Vagina (tissue), 2 donors: ENCODE measurements around the gene GAS2L1. TPM values are rescaled to one million over a fixed set of nuclear protein-coding genes. Genes with fewer than 3 reads are reported as not detected.

Experiments
- DNase-seq, 2 donors: peaks; one replicate each; pipeline ENCODE4 v3.0.0-alpha.2; 2017; ENCODE audit errors: extremely low spot score in 2 of 2
- H3K27ac ChIP-seq: fragments of 200-600 bp; sonication (generic); one replicate; pipeline ENCODE4 v1.5.1; 2019
- H3K27me3 ChIP-seq: fragments of 200-600 bp; sonication (generic); one replicate; pipeline ENCODE4 v1.5.1; 2019
- H3K36me3 ChIP-seq, 2 donors: fragments of 200-600 bp; sonication (generic); one replicate each; pipeline ENCODE4 v1.5.1; 2017 to 2019
- H3K4me1 ChIP-seq: fragments of 200-600 bp; sonication (generic); one replicate; pipeline ENCODE4 v1.5.1; 2019
- H3K4me3 ChIP-seq, 2 donors: fragments of 200-600 bp; sonication (generic); 1 replicate in 1 of 2; 2 replicates in 1 of 2; pipeline ENCODE4 v1.5.1; 2016 to 2019
- H3K9me3 ChIP-seq: fragments of 200-600 bp; sonication (generic); one replicate; pipeline ENCODE4 v1.5.1; 2019
- POLR2A ChIP-seq, 2 donors: fragments of 450-650 bp; IDR thresholded peaks; one replicate each; pipeline ENCODE4 v1.6.1; 2017; ENCODE audit warnings: antibody characterized with exemption in 2 of 2, mild to moderate bottlenecking in 2 of 2, moderate library complexity in 2 of 2
- POLR2AphosphoS5 ChIP-seq, 2 donors: sonication (generic); formaldehyde crosslinking; IDR thresholded peaks; one replicate each; pipeline ENCODE4 v1.9.0; 2017; ENCODE audit warnings: antibody characterized with exemption in 2 of 2, mild to moderate bottlenecking in 2 of 2, low read depth in 1 of 2; ENCODE audit not compliant: insufficient read depth in 1 of 2
- intact Hi-C: fragments of 100-400 bp; cut with DNase I; formaldehyde crosslinking; loops from one replicate; pipeline ENCODE4 v1.15.1; 2023
- total RNA-seq: library from RNA; depleted of rRNA; stranded (reverse); fragments of >200 nt; gene quantifications from one replicate; pipeline ENCODE4 v1.2.3, GENCODE V29; 2016
- TF ChIP-seq, protein P1 (sequence below), 3 experiments: fragments of 450-650 bp in 2 of 3; fragments of 200-600 bp in 1 of 3; sonication (generic) in 1 of 3; IDR thresholded peaks; one replicate each; pipeline ENCODE4 v1.5.1; 2017 to 2019; ENCODE audit warnings: antibody characterized with exemption in 3 of 3, mild to moderate bottlenecking in 2 of 3, moderate library complexity in 2 of 3

Gene GAS2L1
- total RNA-seq, 1 donor from 2014 or later = 17.4 TPM

DNA sequence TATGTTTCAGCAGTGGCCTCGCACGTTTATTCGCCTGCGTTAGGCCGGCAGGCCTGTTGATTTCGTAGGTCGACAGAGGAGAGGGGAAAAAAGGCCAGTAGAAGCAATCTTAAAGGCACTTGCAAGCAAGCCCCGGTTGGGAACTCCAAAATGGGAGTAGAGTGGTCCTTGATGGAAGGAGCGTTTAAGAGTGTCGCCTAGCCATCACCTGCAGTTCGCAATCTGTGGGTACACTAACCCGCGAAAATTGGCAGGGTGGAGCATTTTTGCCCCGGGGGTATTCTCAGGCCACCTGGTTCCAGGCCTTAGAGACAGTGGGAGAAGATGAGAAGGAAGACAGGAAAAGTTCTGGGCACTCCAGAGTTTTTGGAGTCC lies 37.2 kb upstream of the GAS2L1 start:
- Histone ChIP-seq H3K4me3 (peak overlapping the region; percentile 86 to 95), H3K27ac (peak overlapping the region; percentile 99), H3K9me3 (no peaks in the 10 kb centered on the region), H3K4me1 (peaks cover 74% of the 10 kb centered on the region), H3K36me3 (peaks cover 0 to 27% of the 10 kb centered on the region in 2 donors), H3K27me3 (no peaks in the 10 kb centered on the region)
- no peak for DNase-seq
- intact Hi-C loops = no loop called here
- TF ChIP-seq, protein P1, sequence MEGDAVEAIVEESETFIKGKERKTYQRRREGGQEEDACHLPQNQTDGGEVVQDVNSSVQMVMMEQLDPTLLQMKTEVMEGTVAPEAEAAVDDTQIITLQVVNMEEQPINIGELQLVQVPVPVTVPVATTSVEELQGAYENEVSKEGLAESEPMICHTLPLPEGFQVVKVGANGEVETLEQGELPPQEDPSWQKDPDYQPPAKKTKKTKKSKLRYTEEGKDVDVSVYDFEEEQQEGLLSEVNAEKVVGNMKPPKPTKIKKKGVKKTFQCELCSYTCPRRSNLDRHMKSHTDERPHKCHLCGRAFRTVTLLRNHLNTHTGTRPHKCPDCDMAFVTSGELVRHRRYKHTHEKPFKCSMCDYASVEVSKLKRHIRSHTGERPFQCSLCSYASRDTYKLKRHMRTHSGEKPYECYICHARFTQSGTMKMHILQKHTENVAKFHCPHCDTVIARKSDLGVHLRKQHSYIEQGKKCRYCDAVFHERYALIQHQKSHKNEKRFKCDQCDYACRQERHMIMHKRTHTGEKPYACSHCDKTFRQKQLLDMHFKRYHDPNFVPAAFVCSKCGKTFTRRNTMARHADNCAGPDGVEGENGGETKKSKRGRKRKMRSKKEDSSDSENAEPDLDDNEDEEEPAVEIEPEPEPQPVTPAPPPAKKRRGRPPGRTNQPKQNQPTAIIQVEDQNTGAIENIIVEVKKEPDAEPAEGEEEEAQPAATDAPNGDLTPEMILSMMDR (IDR thresholded peaks at IDR 0.05) = no peak
- TF ChIP-seq POLR2A (IDR thresholded peaks at IDR 0.05) (no peak), POLR2AphosphoS5 (IDR thresholded peaks at IDR 0.05; ENCODE audit: insufficient read depth in 1 of 2, low read depth in 1 of 2) (no peak)

- H3K27me3 ChIP-seq = no peaks in the 10 kb centered on the region
- peak overlapping the region; percentile 86 to 95 for H3K4me3 ChIP-seq
- no peaks in the 10 kb centered on the region for H3K9me3 ChIP-seq
- H3K27ac ChIP-seq = peak overlapping the region; percentile 99
- intact Hi-C loops = no loop called here
- H3K36me3 ChIP-seq = peaks cover 0 to 27% of the 10 kb centered on the region in 2 donors
- TF ChIP-seq, protein P1 (IDR thresholded peaks at IDR 0.05) = no peak
- no peak for TF ChIP-seq POLR2AphosphoS5 (IDR thresholded peaks at IDR 0.05; ENCODE audit: insufficient read depth in 1 of 2, low read depth in 1 of 2)
- no peak for TF ChIP-seq POLR2A (IDR thresholded peaks at IDR 0.05)
- DNase-seq = no peak
- H3K4me1 ChIP-seq = peaks cover 81% of the 10 kb centered on the region
Measured at GRCh38 chr22:29269731-29270474, 36.5 kb upstream of the GAS2L1 start.

DNA sequence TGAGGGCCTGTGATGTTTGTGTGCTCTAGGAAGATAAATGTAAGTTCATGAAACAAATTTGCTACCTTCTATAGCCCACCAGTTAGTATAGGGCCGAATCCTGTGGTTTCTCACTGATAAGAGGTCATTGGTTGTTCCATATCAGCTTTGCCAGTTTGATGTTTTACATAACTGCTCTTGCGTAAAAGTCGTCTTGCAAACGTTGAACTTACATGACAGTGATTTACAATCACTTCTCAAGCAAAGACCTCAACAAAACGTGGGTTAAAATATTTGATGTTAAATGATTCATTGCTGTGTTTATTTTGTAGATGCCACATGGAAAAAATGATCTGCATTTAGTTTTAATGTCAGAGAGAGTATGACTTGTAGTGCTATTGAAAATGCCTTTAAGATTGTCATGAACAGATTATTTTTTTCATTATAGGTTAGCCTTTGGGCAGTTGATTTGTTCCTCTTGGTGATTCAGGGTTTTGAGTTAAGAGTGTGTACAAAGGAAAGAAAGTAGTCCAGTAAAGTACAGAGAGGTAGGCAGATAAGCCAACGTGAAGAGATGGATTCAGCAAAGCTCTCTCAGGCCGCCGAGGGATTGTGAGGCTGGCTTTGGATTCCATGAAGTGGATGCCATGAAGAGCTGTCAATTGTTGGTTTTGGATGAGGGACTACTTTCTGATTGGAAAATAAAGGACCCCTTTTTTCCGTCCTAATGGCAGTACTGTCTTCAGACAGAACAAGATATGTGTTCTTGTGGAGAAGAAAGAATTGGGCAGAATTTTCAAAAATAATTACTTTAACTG lies 35.8 kb upstream of the GAS2L1 start:
- Histone ChIP-seq H3K9me3 (no peaks in the 10 kb centered on the region), H3K27ac (peak overlapping the region; percentile 99), H3K27me3 (no peaks in the 10 kb centered on the region), H3K36me3 (peaks cover 0 to 24% of the 10 kb centered on the region in 2 donors), H3K4me3 (peak overlapping the region; percentile 86 to 95), H3K4me1 (peaks cover 86% of the 10 kb centered on the region)
- no peak for DNase-seq
- no peak for TF ChIP-seq POLR2AphosphoS5 (IDR thresholded peaks at IDR 0.05; ENCODE audit: insufficient read depth in 1 of 2, low read depth in 1 of 2)
- TF ChIP-seq, protein P1 (IDR thresholded peaks at IDR 0.05) = no peak
- TF ChIP-seq POLR2A (IDR thresholded peaks at IDR 0.05) = no peak
- intact Hi-C loops = no loop called here

DNA sequence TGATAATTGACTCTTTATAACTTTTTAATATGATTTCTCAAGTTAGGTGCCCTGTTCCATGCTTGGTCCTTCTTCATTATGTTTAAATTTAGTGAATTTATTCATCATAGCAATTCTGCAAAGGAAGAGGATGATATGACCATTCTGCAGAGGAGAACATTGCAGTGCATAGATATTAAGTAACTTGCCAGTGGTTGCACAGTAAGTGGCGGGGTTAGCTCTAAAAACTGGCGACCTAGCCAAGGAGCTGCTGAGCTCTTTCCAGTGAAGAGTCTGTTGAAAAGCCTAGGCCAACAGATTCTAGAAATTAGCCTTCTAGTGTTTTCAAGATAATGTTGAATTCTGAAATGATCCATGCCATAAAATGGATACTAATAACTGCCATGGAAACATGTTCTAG lies 33.8 kb upstream of the GAS2L1 start:
- no peak for DNase-seq
- Histone ChIP-seq H3K27me3 (no peaks in the 10 kb centered on the region), H3K4me1 (peaks cover 87% of the 10 kb centered on the region), H3K9me3 (no peaks in the 10 kb centered on the region), H3K27ac (no peak overlapping the region), H3K4me3 (no peak overlapping the region), H3K36me3 (peaks cover 0 to 42% of the 10 kb centered on the region in 2 donors)
- intact Hi-C loops = no loop called here
- TF ChIP-seq POLR2AphosphoS5 (IDR thresholded peaks at IDR 0.05; ENCODE audit: insufficient read depth in 1 of 2, low read depth in 1 of 2) (no peak), POLR2A (IDR thresholded peaks at IDR 0.05) (no peak)
- TF ChIP-seq, protein P1 (IDR thresholded peaks at IDR 0.05) = no peak
